Activated T-cell treated with anti-CD3 and anti-CD28 coated beads for 48 hours (primary cell): Measurements from ENCODE around the gene NNT.
"Not testable (repeated sequence)": the region's sequence is repeated elsewhere in the genome, so short reads cannot be mapped to it uniquely, and the experiment has no call there.

Source experiments
- DNase-seq: peaks from one replicate; pipeline ENCODE4 v3.0.0-alpha.2; 2020; ENCODE audit warnings: low read depth

The NNT gene

DNA sequence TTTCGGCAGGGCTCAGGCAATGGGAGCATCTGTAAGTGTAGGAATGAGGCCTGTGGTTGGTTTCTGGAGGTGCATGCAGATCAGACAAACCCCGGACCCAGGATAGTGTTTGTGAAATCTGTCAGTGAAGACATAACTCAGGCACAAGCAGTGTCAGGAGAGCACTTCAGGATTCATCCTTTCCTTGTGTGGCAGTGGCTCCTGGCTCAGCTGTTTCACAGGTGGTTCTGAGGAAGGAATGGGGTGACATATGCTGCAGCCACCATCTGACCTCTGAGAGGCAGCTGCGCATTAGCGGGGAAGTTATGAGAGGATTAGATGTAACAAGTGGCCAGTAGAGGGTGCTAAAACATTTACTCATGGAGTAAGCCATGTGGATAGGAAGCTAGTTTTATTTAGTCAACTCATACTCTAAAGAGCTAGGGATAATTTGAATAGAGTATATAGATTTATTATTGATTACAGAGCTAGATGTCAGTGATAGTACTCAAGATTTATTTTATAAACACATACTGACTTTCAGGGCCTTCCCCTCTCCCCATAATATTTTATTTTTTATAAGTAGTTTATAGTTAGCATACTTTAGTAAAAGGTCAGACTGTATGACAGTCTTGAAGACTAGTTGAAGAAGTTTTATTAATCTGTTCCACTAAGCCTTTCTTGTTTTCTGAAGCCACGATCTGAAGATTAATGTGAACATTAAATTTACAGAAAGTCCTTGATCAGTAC is 28.4 kb downstream of the NNT start:
- peak; percentile 3 for DNase-seq

DNA sequence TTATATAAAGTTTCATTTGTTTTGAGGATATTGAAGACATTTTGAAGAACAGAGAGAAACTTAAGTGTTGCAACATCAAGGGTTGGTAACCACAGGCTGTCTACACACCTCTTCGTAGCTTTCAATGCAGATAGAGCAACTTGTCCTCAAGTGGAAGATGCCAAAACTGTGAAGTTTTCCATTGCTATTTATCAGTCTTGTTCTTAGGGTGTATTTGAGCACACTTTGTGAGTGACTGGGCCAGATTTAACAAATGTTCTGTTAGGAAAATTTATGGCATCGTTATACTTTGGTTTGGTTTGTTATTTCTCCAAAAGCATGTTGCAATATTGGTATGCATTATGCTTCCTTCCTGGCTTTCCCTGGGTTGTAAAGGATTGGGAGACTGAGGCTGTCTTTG is 31.6 kb downstream of the NNT start:
- DNase-seq: no peak

DNA sequence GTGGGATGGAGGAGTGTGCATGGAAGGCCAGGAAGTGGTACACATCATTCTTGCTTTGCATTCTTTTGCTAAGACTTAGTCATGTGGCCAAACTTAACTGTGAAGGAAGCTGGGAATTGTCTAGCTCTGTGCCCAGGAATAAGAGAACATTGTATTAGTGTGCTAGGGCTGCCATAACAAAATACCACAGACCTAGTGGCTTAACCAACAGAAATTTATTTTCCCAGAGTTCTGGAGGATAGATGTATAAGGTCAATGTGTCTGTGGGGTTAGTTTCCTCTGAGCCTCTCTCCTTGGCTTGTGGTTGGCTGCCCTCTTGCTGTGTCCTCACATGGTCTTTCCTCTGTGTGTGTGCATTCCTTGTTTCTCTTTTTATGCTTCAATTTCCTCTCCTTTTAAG is 32.4 kb downstream of the NNT start:
- no peak for DNase-seq

DNA sequence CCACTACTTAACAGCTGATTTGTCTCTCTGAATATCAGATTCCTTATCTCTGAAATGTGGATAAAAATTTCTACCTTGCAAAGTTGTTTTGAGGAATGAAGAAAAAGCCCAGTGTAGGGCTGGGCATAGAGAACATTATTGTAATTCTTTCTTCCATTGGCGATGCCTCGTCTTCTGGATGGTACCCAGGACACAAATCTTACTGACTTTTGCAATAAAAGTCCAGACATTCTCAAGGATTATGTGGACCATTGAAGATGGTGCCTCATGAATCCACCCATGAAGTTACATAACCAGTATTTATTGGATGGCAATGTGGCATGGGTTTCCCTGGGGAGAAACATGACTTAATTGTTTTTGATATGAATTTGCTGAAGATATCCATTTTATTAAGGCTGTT is 33.1 kb downstream of the NNT start:
- no peak for DNase-seq

DNA sequence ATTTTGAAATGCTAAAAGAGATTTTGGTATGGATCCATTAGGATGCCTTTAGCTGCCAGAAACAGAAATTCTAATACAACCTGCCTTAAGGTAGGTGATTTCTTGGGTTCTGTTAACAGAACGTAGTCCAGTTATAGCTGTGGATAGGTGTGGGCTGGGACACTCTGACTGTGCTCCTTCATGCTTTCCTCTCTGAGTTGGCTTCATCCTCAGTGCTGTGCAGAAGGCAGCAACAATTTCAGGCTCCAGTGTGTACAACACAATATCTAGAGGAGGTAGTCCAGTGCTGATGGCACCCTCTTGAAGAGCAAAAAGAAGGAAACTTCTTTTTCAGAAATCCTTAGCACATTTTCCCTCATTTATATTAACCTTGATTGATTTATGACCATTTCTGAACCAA is 34.4 kb downstream of the NNT start:
- no peak for DNase-seq

DNA sequence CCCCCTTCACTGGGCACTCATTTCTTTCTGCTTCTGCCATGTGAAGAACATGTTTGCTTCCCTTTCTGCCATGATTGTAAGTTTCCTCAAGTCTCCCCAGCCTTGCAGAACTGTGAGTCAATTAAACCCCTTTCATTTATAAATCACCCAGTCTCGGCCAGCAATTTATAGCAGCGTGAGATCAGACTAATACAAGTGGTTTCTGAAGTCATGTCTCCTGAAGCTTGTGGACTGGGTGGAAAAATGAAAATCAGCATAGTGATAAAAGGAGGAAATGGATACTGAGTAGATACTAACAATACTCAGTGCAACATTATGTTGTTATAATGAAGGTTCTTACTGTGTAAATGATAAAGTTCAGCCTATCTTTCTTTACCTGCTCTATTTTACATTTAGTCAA is 35.1 kb downstream of the NNT start:
- no peak for DNase-seq

DNA sequence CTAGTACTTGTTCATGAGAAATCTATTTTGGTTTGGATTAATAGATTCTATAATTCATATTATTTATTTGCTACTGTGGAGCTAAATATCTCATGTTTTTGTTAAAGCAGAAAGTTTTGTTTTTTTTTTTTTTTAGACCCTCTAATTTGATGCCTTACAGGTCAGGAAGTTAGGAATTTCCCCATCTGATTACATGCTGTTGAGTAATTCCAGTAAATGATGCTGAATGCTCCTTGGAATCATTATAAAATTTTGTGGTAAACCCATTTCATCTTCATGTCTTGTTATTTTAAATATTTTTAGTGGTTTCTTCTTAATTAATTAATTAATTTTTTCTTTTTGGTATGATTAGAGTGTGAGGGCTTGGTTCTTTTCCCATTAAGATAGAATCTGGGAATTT is 35.6 kb downstream of the NNT start:
- DNase-seq: no peak

DNA sequence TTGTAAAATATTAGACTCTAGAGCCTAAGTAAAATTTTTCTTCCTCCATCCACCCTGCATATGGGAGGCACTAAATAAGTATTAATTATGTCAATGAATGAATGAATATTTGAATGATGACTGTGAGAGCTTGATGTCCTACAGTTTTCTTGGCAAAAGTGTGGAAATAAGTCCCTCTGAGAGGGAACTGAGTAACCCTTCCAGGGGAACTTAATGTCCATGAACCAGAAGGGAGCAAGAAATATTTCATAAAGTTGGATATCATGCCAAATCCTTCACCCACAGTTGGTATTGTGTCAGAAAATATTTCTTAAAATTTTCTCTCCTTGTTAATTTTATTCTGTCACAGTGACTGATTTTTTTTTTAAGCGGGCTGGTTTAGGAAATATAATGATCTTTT is 36.6 kb downstream of the NNT start:
- DNase-seq: no peak

DNA sequence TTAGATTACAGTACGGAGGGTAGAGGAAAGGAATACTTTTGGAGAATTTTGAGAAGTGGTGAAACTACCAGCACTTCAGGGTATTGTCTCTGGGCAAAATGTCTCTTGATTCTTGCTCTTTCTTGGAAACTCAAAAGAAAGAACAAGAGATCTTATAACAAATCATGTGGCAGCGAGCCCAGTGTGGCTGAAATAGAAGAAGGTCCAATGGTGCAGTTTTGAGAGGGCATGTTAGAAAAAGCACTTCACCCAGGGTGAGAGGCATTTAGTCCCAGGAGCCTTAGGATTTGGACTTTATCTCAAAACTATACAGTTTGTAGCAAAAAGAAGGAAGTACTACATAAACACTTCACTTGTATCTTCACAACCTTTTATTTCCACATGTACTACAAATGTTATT is 39.4 kb downstream of the NNT start:
- no peak for DNase-seq

DNA sequence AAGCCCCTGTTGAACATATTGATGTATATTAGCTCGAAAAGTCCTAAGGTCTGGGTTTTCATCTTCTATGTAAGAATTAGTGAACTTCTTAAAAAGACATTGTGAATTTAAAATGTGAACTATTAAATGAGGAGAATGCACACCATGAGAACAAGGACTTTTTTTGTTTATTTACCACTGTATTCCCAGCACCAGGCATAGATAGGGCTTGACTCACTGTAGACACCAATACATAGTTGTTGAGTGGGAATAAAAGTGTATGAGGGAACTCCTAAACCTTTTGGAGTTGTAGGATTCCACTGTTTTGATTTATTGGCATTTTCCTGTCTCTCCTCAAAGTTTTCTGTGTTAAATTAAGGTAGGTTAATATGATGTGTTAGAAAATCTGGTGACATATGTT is 40.3 kb downstream of the NNT start:
- no peak for DNase-seq

DNA sequence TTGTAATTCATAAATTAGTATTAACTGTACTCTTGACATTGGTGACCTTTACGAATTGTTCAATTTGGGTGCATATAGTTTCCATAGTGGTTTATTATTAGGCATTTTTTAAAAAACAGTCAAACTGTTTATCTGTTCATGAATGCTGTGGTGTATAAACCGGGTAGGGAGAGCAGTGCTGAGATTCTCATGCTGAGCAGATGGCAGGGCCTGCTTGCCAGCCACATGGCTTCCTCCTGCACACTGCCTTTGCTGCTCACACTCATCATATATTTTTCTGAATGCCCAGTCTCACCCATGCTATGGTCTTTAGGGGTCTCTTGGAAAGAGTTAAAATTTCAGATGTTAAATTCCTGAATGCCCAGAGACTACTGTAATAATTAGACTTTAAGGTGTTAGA is 40.8 kb downstream of the NNT start:
- DNase-seq: no peak

DNA sequence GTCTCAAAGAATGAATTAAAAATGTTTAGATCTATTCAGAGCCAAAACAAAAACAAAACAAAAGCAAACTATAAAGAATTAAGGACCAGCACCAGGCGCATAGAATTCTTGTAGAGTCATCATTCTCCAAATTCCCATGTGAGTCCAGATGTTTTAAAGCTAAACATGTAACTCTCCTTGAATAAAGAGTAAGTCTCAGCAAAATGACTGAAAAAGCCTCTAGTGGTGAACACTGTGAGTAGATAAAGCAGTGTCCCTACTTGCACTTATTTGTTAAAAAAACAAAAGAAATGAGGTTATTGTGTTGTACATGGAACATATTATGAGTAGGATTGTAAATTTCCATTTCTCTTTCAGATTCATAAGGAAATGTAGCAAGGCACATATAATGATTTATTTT is 44.0 kb downstream of the NNT start:
- DNase-seq: no peak

DNA sequence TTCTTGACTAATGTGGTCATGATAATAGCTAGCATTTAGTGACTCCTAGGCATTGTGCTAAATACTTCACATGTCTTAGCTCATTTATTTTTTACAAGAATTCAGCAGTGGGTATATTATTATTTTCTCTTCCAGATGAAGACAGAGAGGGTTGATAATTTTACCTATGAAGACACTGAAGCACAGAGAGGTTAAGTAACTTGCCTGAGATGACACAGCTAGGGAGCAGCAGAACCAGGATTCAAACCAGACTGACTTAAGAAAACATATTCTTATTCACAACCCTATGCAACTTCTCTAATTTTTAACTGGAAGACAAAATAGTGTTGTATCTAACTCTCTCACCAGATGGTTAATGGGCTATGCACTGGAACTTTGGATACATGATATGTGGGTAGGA is 44.8 kb downstream of the NNT start:
- DNase-seq: no peak

DNA sequence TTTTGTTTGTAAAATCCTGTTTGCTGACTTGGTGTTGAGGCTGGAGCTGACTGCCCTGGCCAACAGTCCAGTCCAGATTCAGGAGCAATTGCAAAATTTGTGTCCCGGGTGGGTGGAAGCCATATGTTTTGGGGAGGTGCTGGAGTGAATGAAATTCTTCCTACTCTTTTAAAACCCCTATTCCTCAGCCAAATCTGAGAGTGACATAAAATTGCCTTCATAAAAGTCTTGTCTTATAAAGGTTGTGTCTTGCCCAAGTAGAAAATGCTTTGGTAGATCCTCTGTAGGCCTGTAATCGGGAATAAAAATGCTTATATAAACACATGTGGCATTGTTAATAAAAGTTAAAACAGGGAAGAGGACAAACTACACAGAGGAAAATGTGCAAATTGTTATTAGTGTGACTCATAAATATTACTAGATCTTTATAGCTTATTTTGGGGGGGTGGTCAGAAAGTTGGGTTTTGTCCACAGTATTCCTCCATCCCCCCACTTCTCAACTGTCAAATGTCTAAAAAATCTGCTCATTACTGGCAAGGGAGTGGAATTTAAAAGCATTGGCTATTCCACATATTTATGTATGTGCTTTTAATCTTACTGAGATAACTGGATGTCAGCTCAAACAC is 45.6 kb downstream of the NNT start:
- DNase-seq: no peak

DNA sequence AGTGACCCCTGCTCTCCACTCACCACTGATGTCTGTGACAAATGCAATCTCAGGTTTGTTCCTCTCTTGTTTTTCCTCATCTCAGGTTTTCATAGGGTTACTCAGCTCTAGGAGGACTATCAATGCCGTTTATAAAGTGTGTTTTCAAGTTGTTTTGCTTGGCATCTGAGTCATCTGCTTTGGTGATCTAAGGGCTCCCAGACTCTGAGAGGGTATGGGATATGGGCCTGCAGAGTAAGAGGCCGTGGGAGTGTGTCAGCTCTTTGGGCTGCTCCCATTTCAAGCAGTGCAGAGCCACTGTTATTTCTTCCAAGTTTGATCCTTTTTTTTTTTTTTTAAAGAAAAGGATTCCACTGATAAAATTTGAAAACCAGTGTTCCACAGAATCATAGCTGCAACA is 46.3 kb downstream of the NNT start:
- no peak for DNase-seq

DNA sequence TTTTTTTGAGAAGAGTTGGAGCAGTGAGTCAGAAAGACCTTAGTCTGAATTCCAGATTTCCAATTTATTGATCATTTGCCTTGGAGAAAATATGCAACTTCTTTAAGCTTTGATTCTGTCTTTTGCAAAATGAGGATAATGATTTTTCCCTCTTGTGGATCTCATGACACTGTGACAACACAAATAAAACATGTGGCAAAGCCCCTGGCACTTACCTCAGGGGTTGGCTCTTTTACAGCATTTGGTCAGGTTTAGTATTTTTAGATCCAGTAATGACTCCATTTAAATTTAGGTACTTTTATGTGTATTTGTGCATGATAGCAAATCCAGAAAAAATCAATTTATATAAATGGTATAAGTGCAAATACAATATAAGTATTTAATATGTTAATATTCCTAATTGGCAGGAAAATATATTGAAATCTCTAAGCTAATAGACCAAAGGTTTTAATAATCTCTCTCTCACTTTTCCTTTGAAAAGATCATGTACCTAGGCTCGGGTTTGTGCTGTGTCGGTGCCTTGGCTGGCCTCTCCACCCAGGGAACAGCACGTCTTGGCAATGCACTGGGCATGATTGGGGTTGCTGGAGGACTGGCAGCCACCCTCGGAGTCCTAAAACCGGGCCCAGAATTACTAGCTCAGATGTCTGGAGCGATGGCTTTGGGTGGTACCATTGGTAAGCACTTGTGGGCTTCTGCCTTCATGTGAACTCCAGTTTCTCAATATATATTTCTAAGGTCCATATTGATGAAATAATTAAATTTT is 49.7 kb downstream of the NNT start:
- no peak for DNase-seq

DNA sequence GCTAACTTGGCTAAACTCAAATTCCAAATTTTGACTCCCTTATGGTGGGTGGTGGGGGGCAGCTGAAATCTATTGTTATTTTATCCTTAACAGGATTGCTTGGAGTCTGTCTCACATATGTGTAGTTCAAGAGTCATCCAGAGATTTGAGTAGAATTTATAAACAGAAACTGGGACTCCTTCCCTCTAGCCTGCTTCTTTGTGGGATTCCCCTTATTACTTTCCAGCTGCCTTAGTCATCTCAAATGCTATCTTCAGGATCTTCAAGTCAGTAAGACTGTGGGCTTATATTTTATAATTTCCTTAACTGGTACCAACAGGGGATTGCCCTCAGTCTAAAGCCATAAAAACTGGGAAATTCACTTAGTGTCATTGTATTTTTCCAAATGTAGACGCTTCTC is 55.5 kb downstream of the NNT start:
- no peak for DNase-seq

DNA sequence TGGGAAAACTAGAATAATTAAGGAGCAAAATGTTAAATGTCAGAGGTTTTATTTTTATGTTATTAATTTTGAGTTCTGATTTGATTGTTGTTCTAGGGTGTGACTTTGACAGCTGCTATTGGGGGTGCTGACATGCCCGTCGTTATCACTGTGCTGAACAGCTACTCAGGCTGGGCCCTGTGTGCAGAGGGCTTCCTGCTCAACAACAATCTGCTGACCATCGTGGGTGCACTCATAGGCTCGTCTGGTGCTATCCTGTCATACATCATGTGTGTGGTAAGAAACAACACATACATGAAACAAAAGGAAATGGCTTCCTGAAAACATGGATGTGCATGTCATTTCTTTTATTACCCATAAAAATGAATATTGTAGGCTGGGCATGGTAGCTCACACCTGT is 56.1 kb downstream of the NNT start:
- no peak for DNase-seq

DNA sequence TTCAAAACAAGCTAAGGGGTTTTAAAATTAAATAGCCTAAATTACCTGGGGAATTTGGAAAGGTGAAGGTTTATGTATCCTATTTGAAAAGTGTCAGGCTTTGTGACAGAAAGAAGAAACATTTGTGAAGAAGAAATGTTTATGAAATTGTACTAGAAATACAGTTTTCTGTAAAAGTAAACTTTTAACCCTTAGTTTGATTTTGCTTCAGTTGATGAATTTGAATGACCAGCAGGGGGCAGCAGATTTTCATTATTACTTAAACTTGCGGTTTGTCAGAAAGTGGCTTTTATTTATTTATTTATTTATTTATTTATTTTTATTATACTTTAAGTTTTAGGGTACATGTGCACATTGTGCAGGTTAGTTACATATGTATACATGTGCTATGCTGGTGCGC is 58.1 kb downstream of the NNT start:
- no peak for DNase-seq

DNA sequence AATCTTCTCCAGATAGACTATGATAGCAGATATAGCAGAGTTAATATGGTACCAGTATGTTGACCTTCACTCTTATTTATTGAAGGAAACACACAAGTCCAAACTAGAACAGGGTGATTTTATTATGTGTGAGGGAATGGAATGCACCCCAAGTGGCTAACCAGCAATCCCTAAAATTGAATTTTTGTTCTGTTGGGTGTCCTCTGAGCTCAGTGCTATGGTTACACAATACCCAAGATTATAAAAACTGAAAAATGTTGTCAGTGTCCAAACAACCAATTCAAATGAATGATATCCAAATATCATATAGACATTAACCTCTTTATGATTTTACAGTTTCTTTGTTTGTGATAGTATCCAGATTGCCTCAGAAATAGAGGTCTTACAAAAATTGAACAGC is 60.9 kb downstream of the NNT start:
- DNase-seq: no peak

DNA sequence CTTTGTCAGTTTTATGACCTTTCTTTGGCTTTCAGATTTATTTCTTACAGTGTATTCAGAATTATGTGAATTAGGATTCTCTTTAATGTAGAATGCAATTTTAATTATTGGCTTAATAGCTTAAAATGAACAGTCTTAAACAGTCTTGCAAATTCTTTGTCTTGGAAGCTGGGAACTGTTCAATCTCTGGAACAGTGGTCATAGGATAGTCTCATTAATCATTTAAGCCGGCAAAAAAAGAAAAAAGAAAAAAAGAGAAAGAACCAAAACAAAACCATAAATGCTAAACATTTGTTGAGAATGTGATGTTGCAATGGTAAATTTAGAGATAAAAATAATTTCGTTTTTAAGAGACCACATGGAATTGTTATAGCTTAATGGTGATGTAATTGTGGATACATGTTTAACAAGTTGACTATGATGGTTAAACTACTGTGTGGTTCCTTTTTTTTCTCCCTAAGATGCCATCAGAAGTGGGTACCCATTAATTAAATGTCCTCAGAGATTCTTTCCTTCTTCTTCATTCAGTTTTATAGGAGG is 61.6 kb downstream of the NNT start:
- no peak for DNase-seq

DNA sequence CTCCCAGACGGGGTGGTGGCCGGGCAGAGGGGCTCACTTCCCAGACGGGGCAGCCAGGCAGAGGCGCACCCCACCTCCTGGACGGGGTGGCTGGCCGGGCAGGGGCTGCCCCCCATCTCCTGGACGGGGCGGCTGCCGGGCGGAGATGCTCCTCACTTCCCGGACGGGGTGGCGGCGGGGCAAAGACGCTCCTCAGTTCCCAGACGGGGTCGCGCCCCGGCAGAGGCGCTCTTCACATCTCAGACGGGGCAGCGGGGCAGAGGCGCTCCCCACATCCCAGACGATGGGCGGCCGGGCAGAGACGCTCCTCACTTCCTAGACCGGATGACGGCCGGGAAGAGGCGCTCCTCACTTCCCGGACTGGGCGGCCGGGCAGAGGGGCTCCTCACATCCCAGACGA is 62.8 kb downstream of the NNT start:
- DNase-seq: not testable (repeated sequence)

DNA sequence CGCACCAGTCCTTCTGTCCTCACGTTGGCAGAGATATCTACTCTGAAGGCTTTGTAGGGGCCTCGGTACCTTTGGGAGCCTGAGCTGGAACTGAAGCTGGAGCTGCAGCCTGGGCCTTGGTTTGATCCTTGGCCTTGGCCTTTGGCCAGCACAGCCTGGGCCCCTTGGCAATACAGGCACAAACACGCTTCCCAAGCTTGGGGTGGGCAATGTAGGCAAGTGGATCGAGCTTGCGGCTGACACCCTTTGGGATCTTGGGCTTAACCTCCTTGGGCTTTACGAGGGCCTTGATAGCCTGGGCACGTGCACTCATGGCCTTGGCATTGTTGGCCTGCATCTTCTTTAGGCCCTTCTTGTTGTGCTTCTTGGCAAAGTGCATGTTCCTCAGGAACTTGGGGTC is 63.7 kb downstream of the NNT start:
- DNase-seq: not testable (repeated sequence)
